Measurements from ENCODE around the gene HOXD8.

The HOXD8 gene

DNA sequence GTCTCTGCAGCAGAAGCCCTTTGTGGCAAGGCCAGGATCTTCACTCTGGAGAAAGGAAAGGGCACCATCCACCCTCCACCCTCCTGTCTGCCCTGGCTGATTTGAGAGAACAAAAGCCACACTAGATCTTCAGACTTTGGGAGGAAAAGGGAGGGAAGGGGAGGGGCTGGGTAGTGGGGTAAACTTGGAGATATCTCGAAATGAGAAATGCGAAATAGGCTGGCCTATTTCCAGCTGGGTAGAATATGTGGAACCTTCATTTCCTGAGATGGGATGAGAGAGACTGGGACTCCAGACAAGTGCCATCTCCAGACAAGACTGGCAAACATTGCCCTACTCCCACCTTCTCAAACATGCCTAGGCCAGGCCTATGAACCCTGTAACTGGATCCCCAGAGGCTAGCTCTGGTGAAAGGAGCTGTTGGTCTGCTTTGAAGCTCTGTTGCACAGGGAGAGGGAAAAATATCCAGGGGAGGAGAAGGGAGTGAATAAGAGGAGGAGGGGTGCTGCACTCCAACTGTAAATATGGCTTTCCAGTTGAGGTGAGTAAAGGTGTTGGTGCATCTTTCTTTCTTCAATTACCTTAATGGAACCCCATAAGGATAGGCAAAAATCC lies 28.2 kb upstream of the HOXD8 start:
- Histone ChIP-seq H3K9ac (ENCODE audit: low read length) (no peak overlapping the region), H3K27me3 (ENCODE audit: control insufficient read depth, insufficient read depth, low read length) (peaks cover 99% of the 10 kb centered on the region), H3K4me1 (ENCODE audit: control insufficient read depth, insufficient read depth, low read length) (peaks cover 10% of the 10 kb centered on the region), H3K9me3 (ENCODE audit: control insufficient read depth, low read length) (no peaks in the 10 kb centered on the region), H3K36me3 (ENCODE audit: control insufficient read depth, insufficient read depth, low read length) (no peaks in the 10 kb centered on the region), H3K4me3 (ENCODE audit: low read length) (no peak overlapping the region)

DNA sequence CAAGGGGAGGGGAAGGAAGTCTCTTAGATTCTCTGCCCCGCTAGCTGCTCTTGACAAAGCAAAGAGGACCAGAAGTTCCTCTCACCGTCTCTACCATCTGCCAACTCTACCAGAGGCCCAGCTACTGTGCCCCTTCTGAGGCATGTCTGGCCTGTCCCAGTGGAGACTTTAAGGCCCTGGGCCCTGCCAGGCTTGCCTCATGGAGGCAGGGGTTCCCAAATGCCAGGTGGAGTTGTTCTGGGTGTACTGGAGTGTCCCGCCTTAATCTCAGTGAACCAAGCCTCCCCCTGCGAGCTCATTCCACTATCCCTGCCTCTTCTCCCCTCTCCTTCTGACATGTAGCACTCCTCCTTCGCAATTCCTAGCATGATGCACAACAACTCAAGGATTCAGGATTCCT lies 27.7 kb upstream of the HOXD8 start:
- H3K4me3 ChIP-seq (ENCODE audit: low read length), result no peak overlapping the region
- peaks cover 99% of the 10 kb centered on the region for H3K27me3 ChIP-seq (ENCODE audit: control insufficient read depth, insufficient read depth, low read length)
- H3K9ac ChIP-seq (ENCODE audit: low read length), result no peak overlapping the region
- H3K9me3 ChIP-seq (ENCODE audit: control insufficient read depth, low read length), result no peaks in the 10 kb centered on the region
- H3K4me1 ChIP-seq (ENCODE audit: control insufficient read depth, insufficient read depth, low read length), result peaks cover 10% of the 10 kb centered on the region
- H3K36me3 ChIP-seq (ENCODE audit: control insufficient read depth, insufficient read depth, low read length), result no peaks in the 10 kb centered on the region

DNA sequence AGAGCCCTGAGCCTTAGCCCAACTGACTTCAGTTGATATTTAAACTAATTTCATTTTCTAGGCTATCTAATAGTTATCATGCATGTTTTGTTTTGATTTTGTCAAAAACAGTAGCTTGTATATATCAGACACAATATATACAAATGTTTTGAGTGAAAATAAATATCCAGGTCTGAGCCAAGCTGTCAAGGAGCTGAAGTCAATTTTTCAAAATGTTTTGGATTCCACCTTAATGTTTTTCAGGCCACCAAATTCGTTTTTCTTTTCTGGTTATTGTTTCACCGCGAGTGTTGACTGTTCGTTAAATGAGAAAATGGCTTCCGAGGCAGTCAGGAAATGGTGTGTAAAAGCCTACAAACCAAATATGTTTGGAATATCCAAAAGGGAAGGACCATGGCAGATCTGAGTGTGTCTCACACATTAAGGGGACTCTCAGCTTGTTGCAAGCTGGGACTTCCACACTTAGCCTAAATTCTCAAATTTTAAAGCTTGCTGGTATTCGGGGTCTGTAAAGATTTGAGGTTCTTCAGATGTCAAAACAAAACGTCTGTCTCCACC lies 27.1 kb upstream of the HOXD8 start:
- no peak overlapping the region for H3K9ac ChIP-seq (ENCODE audit: low read length)
- H3K36me3 ChIP-seq (ENCODE audit: control insufficient read depth, insufficient read depth, low read length), result no peaks in the 10 kb centered on the region
- peaks cover 5% of the 10 kb centered on the region for H3K4me1 ChIP-seq (ENCODE audit: control insufficient read depth, insufficient read depth, low read length)
- H3K27me3 ChIP-seq (ENCODE audit: control insufficient read depth, insufficient read depth, low read length), result peaks cover 98% of the 10 kb centered on the region
- H3K9me3 ChIP-seq (ENCODE audit: control insufficient read depth, low read length), result no peaks in the 10 kb centered on the region
- H3K4me3 ChIP-seq (ENCODE audit: low read length), result no peak overlapping the region

DNA sequence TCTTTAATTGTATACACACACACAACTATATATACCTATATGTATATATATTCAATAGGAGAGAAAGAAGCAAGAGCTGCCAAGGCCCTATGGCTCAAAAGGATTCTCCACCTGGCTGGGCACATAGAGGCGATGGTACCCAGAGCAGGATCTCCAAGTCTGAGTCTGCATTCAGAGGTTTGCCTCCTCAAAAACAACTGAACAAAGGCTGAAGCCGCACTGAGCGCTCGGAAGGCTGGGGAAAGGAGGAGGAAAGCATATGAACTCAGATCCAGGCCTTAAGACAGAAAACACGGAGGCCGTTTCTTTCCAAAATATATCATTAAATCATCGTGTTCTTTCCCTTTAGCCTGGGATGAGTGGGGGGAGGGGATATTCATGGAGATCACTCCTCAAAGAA lies 26.3 kb upstream of the HOXD8 start:
- H3K36me3 ChIP-seq (ENCODE audit: control insufficient read depth, insufficient read depth, low read length), result no peaks in the 10 kb centered on the region
- no peak overlapping the region for H3K4me3 ChIP-seq (ENCODE audit: low read length)
- no peaks in the 10 kb centered on the region for H3K9me3 ChIP-seq (ENCODE audit: control insufficient read depth, low read length)
- H3K4me1 ChIP-seq (ENCODE audit: control insufficient read depth, insufficient read depth, low read length), result no peaks in the 10 kb centered on the region
- H3K27me3 ChIP-seq (ENCODE audit: control insufficient read depth, insufficient read depth, low read length), result peaks cover 94% of the 10 kb centered on the region
- H3K9ac ChIP-seq (ENCODE audit: low read length), result no peak overlapping the region

DNA sequence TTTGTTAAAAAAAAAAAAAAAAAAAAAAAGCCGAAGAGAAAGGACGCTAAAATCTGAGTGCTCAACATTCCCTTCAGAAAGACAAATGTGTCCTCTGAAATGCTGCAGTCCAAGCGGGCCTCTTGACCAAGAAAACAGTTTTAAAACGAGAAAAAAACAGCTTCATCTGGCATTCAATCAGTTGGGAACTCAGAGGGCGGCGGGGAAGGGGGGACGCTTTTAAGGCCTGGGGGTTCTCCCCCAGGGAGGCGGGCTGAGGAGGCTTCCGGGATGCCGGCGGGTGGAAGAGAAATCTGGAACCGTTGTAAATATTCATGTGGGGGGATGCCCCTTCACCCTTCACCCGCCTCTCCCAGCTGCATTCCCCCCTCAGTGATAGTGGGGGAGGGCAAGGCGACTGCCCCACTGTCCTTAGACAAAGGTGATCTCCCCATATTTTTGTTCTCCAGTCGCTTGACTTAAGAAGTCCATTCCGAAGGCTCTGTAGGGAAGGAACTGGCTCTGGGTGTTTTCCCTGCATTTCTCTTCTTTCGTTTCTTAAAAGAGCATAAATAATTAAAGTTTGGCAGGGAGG lies 25.7 kb upstream of the HOXD8 start:
- H3K36me3 ChIP-seq (ENCODE audit: control insufficient read depth, insufficient read depth, low read length), result no peaks in the 10 kb centered on the region
- H3K9ac ChIP-seq (ENCODE audit: low read length), result no peak overlapping the region
- no peaks in the 10 kb centered on the region for H3K4me1 ChIP-seq (ENCODE audit: control insufficient read depth, insufficient read depth, low read length)
- H3K27me3 ChIP-seq (ENCODE audit: control insufficient read depth, insufficient read depth, low read length), result peaks cover 93% of the 10 kb centered on the region
- H3K9me3 ChIP-seq (ENCODE audit: control insufficient read depth, low read length), result no peaks in the 10 kb centered on the region
- no peak overlapping the region for H3K4me3 ChIP-seq (ENCODE audit: low read length)

DNA sequence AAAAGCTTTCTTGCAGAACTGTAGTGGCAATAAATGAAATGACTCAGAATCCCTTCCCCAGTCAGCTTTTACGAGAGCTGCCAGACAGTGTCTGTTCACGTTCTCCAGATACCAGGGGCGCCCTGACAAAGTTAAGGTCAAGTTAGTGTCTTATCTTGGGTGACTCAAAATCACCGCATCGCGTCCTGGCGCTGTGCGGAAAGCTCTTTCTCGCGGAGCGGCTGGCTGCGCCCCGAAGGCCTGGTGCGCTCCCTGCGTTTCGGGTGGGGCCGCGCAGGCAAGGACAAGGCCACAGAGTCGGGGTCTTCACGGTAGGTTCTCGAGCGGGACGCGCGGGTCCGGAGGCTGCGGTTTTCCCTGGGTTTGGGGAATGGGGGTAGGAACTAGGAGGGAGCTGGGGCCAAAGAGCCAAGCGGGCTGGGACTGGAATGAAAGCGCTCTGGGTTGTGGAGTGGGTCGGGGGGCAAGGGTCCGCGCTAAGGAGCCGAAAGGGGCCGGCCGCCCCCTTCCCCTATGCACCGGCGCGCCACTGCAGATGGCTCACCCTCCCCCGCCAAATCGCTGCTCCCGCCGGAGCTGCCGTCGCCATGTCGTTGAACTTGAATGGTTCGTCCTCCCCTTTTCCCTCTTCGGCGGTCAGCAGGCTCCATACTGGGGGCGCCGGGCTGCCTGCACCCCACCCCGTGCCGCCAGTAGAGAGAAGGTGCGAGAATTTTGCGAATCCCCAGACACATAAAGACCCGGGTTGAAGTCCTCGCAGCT lies 25.0 kb upstream of the HOXD8 start:
- Histone ChIP-seq H3K27me3 (ENCODE audit: control insufficient read depth, insufficient read depth, low read length) (peaks cover 93% of the 10 kb centered on the region), H3K4me1 (ENCODE audit: control insufficient read depth, insufficient read depth, low read length) (no peaks in the 10 kb centered on the region), H3K36me3 (ENCODE audit: control insufficient read depth, insufficient read depth, low read length) (no peaks in the 10 kb centered on the region), H3K9ac (ENCODE audit: low read length) (no peak overlapping the region), H3K9me3 (ENCODE audit: control insufficient read depth, low read length) (no peaks in the 10 kb centered on the region), H3K4me3 (ENCODE audit: low read length) (no peak overlapping the region)

DNA sequence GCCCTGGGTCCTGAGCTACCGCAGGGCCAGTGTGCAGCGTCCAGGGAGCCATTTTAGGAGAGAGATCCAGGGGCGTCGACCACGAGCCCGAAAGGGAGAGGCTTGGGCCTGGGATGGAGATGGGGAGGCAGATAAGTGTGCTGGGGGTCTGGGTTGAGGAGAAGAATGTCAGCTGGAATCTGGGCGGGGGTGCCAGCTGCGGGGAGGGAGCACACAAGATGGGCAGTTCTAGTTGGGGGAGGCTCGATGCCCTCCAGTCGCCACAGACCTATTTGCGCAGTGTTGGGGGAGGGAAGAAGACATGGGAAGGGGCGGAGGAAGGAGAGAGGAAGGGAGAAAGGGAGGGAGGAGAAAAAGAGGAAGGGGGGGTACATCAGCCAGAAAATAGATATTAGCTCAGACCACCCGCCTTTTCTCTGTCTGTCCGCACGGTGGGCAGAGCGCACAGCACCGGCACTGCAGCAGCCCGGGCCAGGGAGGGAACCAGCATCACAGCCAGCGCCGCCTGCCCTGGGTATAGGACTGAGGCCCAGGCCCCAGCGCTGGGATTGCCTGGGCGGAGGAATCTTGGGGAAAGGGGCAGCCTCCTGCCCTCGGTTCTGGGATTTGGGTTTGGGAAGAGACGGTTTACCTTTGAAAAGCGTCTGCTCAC lies 24.3 kb upstream of the HOXD8 start:
- Histone ChIP-seq H3K27me3 (ENCODE audit: control insufficient read depth, insufficient read depth, low read length) (peaks cover 93% of the 10 kb centered on the region), H3K9me3 (ENCODE audit: control insufficient read depth, low read length) (no peaks in the 10 kb centered on the region), H3K4me3 (ENCODE audit: low read length) (no peak overlapping the region), H3K4me1 (ENCODE audit: control insufficient read depth, insufficient read depth, low read length) (no peaks in the 10 kb centered on the region), H3K36me3 (ENCODE audit: control insufficient read depth, insufficient read depth, low read length) (no peaks in the 10 kb centered on the region), H3K9ac (ENCODE audit: low read length) (no peak overlapping the region)

DNA sequence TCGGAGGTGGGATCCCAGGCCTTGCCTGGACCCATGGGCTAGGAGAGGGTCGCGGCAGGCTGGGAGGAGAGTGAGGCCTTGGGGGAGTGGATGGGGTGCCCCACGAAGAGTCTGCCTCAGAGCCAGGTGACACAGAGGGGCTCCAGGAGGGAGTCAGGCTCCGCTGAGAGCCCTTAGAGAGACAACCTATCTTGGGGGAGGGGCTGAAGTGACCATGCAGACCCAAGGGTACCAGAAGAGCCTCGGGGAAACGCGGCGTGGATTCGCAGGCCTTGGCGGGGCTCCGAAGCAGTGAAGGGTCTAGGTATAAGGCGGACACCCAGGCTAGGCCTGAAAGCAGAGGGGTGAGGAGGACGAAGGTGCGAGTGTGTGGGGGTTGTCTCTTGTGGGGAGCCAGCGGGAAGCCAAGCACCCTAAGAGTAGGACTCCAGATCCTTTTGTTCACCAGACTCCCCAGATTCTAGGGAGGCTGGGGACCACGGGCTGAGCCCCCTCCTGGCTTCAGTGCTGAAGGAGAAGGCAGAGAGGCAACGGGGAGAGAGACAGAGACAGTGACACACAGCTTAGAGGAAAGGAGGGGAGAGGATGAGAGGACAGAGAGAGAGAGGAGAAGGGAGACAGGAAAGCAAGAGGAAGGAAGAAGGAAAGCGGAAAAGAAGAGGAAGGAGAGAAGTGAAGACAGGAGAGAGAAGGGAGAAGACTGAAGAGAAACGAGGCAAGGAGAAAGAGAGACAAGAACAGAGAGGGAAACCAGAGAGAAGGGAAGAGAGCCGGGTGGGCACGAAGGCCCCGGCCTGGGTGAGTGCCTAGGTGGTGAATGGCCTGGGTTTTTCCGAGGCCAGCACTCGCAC lies 23.6 kb upstream of the HOXD8 start:
- H3K27me3 ChIP-seq (ENCODE audit: control insufficient read depth, insufficient read depth, low read length), result peaks cover 93% of the 10 kb centered on the region
- H3K4me1 ChIP-seq (ENCODE audit: control insufficient read depth, insufficient read depth, low read length), result no peaks in the 10 kb centered on the region

DNA sequence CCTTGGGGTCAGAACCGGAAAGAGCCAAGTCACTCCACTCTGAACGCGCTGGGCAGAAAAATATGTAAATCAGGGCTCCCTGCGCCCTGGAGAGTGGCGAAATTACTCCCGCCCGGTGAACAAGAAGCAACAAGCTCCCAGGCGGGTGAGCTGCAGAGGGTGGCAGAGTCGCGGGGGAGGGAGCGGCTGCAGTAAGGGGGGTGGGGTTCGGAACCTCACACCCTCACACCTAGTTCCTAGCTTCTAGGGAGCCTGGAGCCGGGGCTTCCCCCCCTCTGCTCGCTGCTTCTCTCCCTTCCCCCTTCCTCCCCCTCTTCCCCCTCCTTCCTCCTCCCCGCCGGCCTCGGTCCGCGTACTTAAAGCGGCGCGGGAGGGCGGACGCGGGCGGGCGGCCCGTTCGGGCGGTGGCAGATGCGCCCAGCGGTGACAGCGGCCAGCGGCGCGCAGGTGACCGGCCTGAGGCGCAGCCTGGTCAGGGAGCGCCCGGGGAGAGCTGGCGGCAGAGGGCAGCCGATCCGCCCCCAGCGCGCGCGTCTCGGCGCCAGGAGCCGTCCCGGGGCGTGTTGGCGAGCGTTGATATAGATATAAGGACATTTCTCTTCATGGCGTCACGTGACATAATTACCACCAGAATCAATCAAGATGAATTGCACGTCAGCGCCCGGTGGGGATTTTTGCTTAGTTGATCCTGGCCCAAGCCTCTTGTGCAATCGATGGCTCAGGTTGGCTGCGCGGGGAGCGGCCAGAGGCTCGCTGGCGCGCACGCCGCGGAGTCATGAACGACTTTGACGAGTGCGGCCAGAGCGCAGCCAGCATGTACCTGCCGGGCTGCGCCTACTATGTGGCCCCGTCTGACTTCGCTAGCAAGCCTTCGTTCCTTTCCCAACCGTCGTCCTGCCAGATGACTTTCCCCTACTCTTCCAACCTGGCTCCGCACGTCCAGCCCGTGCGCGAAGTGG lies 22.6 kb upstream of the HOXD8 start, which contains the start of gene HOXD11:
HOXD11 (plus strand) TSS at position 700 of the 959 bp plus-strand sequence; CDS start at position 776, 76 bp downstream.
- H3K27me3 ChIP-seq (ENCODE audit: control insufficient read depth, insufficient read depth, low read length), result peaks cover 93% of the 10 kb centered on the region
- no peak within 1 kb of the TSS for H3K4me3 ChIP-seq (ENCODE audit: low read length)
- no peaks in the 10 kb centered on the region for H3K4me1 ChIP-seq (ENCODE audit: control insufficient read depth, insufficient read depth, low read length)
- no peaks in the 10 kb centered on the region for H3K36me3 ChIP-seq (ENCODE audit: control insufficient read depth, insufficient read depth, low read length)
- no peaks in the 10 kb centered on the region for H3K9me3 ChIP-seq (ENCODE audit: control insufficient read depth, low read length)
- H3K9ac ChIP-seq (ENCODE audit: low read length), result no peak within 1 kb of the TSS

More for the DNA sequence above, 23.6 kb upstream of the HOXD8 start:
- Histone ChIP-seq H3K36me3 (ENCODE audit: control insufficient read depth, insufficient read depth, low read length) (no peaks in the 10 kb centered on the region), H3K4me3 (ENCODE audit: low read length) (no peak overlapping the region), H3K9me3 (ENCODE audit: control insufficient read depth, low read length) (no peaks in the 10 kb centered on the region), H3K9ac (ENCODE audit: low read length) (no peak overlapping the region)

DNA sequence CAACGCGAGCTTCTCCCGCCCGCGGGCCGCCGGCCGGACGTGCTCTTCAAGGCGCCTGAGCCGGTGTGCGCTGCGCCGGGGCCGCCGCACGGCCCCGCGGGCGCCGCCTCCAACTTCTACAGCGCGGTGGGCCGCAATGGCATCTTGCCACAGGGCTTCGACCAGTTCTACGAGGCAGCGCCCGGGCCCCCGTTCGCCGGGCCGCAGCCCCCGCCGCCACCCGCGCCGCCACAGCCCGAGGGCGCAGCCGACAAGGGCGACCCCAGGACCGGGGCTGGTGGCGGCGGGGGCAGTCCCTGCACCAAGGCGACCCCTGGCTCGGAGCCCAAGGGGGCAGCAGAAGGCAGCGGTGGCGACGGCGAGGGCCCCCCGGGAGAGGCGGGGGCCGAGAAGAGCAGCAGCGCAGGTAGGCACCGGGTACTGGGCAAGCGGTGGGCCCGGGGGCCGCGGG lies 21.7 kb upstream of the HOXD8 start:
- Histone ChIP-seq H3K9me3 (ENCODE audit: control insufficient read depth, low read length) (no peaks in the 10 kb centered on the region), H3K9ac (ENCODE audit: low read length) (no peak overlapping the region), H3K4me3 (ENCODE audit: low read length) (no peak overlapping the region), H3K4me1 (ENCODE audit: control insufficient read depth, insufficient read depth, low read length) (no peaks in the 10 kb centered on the region), H3K27me3 (ENCODE audit: control insufficient read depth, insufficient read depth, low read length) (peaks cover 93% of the 10 kb centered on the region), H3K36me3 (ENCODE audit: control insufficient read depth, insufficient read depth, low read length) (no peaks in the 10 kb centered on the region)

Measured in mucosa of stomach (tissue), 1 donor.